Dermis blood vessel endothelial cell (primary cell): ENCODE results near the gene SELENOW. TPM values are rescaled to one million over a fixed set of nuclear protein-coding genes. Genes with fewer than 3 reads are reported as not detected.
"Not testable (repeated sequence)": the region's sequence is repeated elsewhere in the genome, so short reads cannot be mapped to it uniquely, and the experiment has no call there.

Source experiments
- DNase-seq: peaks from one replicate; pipeline ENCODE4 v3.0.0; 2010
- total RNA-seq: library from RNA; depleted of rRNA; stranded (reverse); fragments of >200 nt; gene quantifications from 2 replicates; pipeline ENCODE4 v1.2.3, GENCODE V29; 2014

The SELENOW gene
- total RNA-seq, 1 donor from 2014 or later: 226 TPM

DNA sequence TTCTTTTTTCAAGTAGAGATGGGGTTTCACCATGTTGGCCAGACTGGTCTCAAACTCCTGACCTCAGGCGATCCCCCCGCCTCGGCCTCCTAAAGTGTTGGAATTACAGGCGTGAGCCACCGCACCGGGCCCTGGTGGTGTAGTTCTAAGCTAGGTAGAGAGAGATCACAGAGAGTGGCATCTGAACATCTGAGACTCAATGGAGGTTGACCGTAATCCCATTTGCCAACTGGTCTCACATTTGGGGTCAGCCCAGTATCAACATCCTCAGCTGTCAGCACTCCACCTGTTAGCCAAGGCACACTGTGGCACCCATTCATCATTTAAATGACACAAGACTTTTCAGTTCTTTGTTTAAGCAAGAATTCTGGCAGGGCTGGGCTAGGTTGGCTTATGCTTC is 8.1 kb downstream of the SELENOW start:
- DNase-seq: no peak

DNA sequence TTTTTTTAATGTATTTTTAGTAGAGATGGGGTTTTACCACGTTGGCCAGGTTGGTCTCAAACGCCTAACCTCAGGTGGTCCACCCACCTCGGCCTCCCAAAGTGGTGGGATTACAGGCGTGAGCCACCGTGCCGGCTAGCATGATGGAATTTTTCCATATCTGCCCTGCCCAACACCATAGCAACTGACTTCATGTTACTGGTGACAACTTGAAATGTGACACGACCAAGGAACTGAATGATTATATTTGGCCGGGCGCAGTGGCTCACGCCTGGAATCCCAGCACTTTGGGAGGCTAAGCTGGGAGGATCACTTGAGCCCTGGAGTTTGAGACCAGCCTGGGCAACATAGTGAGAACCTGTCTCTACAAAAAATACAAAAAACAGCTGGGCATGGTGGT is 8.8 kb downstream of the SELENOW start:
- DNase-seq: not testable (repeated sequence)

DNA sequence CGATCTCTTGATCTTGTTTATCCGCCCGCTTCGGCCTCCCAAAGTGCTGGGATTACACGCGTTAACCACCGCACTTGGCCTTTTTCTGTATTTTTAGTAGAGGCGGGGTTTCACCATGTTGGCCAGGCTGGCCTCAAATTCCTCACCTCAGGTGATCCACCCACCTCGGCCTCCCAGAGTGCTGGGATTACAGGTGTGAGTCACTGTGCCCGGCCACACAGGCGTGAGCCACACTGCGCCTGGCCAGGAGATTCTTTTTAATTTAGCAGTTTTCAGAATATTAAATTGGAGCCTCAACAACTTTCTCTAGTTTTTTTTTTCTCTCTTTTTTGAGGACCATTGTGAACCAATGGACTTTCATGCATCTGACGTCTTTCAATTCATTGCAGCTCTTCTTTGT is 11.3 kb downstream of the SELENOW start:
- not testable (repeated sequence) for DNase-seq

DNA sequence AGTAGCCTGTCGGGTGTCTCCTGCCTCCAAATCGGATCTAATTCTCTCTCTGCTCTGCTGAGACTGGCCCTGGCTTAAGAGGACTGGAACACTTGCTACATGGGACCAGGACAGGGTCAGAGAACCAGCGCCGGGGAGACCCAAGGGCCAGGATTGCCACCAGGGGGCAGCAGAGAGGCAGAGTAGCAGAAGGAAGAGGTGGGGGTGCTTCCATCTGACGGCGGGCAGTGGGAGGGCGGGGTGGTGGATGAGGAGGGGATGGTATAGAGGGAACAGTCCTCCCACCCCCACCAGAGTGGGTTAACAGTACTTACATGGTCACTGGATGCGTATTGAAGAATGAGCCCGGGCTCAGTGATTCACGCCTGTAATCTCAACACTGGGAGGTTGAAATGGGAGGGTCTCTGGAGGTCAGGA is 11.9 kb downstream of the SELENOW start:
- peak; percentile 86 for DNase-seq

DNA sequence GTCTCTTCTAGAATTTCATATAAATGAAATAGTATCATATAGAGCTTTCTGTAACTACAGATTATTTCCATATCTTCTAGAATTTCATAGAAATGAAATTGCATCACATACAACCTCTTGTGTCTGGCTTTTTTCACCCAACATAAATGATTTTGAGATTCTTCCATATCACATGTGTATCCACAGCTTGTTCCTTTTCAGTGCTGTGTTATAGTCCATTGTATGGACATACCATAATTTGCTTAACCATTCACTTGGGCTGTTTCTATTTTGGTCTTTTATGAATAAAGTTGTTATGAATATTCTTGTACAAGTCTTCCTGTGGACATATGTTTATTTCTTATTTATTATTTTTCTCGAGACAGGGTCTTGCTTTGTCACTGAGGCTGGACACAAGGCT is 14.1 kb downstream of the SELENOW start:
- DNase-seq: no peak

DNA sequence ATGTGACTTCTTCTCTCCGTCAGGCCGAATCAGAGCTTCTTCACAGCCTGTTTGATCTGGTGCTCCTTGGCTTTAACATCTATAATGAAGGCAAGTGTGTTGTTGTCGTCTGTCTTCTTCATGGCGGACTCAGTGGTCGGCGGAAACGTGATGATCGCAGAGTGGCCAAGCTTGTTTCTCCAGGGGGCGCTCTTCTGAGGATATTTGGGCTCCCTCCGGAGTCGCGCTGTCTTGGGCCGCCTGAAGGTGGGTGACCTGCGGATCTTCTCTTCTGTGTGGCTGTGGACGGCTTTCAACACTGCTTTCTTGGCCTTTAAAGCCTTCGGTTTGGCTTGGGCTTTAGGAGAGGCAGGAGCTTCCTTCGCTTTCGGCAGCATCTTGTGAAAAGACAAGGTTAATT is 16.0 kb downstream of the SELENOW start:
- no peak for DNase-seq

DNA sequence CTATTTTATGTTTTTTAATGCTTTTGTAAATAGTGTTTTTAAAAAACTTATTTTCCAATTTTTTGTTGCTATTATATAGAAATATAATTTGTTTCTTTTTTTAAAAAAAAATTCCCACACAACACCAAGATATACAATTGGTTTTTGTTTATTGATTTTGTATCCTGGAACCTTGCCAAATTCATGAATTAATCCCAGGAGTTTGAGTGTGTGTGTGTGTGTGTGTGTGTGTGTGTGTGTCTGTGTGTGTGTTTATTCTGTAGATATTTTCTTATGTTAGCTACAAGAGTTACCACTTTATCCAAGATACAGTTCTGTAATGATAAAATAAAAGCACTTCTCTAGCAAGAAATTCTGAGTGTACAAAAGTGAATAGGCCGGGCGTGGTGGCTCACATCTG is 18.3 kb downstream of the SELENOW start:
- DNase-seq: no peak

DNA sequence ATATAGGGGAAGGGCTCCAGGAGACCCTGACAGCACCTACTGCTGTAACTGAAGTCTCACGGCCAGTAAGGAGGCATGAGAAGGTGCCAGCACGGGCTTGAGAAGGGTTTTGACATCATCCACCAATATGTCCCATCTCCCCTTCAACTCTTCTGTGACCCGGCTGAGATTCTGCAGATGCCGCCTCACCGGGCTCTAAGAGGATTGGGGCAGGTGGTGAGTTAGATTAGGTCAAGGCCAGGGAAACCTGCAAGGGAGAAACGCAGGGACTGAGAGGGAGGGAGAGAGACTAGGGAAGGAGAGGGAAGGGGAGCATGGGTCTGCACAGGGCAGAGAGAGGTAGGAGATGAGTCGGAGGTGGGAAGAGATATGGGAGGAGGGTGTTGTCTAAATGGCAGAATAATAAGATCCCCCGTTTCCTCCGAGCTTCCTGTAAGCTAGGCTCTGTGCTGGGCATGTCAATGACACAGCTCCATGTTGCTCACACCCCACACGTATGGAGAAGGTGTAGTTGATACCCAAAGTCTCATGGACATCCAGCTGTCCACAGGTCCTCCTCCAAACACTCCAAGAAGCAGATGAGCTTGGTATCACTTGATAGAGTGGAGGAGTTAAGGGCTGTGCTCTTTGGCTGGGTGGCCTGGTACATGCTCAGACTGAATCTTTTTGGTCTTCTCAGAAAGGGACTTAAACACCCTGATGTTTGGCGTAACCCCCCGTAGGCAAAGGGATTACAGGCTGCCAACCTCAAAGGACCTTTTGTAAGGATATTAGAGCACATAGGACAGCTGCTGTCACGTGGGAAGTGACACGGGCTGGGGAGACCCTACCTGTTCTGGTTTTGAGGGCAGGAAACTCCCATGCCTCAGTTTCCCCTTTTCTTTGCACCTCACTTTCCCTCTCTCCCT is 19.7 kb downstream of the SELENOW start:
- no peak for DNase-seq

DNA sequence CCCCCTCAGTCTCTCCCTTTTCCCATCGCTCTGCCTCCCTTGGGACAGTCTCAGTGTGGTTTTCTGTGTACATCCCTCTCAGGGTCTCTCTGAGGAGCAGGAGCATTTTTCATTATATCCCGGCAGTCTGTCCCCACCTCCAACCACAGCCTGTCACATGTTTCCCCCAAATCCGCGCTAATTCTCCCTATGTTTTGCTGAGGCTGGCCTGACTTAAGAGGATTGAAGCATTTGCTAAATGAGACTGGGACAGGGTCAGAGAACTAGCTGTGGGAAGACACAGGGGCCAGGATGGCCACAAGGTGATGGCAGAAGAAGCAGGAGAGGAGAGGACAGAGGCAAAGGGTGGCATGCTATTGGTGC is 20.4 kb downstream of the SELENOW start:
- no peak for DNase-seq

DNA sequence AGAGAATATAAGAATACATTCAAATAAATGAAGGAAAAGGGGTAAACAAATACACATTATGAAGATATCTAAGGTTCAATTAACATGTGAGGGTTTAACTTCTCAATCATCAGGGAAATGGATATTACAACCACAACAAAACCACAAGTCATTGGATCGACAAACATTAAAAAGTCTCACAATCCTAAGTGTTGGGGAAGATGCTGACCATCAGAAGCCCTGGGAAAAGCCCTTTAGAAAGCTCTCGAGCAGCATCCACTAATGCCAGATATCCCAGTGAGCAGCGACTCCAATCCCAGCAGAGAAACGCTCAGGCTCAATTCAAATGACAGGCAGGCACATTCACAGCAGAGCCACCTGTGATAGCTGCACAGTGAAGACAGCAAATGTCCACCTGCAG is 22.8 kb downstream of the SELENOW start:
- no peak for DNase-seq

DNA sequence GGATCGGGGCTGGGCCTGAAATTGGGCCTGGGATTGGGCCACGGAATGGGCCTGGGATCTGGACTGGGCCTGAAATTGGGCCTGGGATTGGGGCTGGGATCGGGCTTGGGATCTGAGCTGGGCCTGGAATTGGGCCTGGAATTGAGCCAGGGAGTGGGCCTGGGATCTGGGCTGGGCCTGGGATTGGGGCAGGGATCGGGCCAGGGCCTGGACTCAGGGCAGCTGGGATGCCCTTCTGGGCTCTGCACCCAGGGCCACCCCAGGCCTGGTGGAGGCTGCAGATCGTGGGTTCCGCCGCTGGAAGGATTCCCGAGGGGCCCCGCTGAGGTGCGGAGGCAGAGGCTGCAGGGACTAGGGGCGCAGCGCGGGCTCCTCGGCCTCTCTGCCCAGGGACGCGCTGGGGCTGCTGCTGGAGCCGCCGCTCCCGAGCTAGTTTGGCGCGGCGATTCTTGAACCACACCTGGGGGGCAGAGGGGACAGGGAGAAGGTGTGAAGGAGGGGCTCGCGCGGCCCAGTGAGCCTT is 24.1 kb downstream of the SELENOW start:
- no peak for DNase-seq

DNA sequence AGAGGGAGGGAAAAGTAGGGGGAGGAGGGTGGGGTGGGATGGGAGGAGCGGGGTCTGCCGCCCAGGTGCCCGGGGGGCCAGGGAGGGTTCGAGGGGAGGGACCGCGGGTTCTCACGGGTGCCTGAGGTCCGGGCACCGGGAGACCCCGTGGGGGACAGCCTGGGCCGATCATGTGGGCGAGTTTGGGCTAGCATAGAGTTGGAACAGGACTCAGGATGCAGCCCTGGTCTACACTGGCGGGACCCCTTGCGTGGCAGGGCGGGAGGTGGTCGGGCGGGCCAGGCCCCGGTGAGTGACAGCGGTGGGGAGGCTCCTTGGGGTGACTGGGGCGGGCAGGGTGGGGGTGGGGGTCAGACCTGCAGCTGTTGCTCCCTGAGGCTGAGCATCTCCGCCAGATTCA is 24.6 kb downstream of the SELENOW start:
- DNase-seq: not testable (repeated sequence)

DNA sequence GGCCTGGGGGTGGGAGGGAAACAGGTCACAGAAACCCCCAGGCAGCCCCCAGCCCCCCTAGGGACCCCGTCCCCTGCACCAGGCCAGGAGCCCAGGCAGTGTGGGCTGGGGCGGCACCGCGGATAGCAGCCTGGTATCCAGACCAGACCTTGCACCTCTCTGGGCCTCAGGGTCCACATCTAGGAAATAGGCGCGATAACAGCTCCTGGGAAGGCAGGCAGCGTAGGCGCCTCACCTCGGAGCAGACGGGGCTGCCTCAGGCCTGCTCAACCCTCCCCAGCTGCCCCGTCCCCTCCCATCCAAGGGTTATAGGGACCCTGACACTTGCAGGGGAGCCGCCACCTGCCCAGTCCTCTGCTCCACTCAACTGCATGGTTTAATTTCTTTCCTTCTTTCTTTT is 25.2 kb downstream of the SELENOW start:
- DNase-seq: not testable (repeated sequence)

DNA sequence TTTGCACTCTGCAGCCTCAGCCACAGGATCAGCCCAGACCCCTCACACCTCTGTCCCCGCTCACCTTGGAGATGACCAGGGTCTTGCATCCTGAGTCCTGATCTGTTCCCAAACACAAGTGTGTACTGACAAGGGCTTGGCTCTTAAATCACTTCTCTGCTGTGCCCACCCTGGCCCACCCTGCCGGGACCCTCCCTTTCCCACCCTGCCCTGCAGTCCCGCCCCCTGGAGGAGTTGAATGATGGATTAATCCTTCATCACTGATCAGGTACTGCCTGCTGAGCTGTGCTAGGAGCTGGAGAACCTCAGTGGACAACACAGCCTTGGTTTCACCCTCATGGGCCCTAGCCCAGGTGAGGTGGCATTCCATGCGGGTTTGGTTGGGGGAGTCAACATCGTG is 25.9 kb downstream of the SELENOW start, which contains the start of gene TPRX1:
Gene TPRX1 (minus strand): TSS at position 101 of the 400 bp plus-strand sequence. CDS start 12 bp downstream, at position 89.
- DNase-seq: not testable (repeated sequence)

DNA sequence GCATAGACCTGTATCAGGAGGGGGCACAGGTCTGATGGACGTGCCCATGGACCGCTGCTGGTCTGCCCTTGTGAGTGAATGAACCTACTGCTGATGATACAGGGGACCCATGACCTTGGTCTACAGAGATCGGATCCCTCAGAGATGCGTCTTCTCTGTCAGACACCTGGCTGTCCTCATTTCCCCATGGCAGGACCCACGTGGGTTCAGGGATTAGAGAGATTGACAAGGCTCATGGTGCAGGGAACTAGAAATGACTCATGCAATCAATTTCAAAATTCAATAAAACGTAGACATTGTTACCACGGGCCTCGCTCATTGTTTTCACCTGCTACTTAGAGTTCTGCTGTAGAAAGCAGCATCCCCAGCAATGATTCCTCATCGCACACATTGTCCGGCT is 26.8 kb downstream of the SELENOW start:
- DNase-seq: no peak

DNA sequence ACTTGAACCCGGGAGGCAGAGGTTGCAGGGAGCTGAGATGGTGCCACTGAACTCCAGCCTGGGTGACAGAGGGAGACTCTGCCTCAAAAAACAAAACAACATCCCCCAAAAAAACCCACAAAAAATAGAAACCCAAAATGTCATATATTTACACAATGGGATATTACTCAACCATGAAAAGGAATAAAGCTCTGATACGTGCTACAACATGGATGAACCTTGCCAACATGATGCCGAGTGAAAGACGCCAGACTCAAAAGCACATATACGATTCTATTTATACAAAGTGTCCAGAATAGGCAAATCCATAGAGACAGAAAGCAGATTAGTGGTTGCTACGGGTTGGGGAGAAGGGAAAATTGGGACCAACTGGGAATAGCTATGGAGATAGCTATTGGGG is 27.9 kb downstream of the SELENOW start:
- no peak for DNase-seq

DNA sequence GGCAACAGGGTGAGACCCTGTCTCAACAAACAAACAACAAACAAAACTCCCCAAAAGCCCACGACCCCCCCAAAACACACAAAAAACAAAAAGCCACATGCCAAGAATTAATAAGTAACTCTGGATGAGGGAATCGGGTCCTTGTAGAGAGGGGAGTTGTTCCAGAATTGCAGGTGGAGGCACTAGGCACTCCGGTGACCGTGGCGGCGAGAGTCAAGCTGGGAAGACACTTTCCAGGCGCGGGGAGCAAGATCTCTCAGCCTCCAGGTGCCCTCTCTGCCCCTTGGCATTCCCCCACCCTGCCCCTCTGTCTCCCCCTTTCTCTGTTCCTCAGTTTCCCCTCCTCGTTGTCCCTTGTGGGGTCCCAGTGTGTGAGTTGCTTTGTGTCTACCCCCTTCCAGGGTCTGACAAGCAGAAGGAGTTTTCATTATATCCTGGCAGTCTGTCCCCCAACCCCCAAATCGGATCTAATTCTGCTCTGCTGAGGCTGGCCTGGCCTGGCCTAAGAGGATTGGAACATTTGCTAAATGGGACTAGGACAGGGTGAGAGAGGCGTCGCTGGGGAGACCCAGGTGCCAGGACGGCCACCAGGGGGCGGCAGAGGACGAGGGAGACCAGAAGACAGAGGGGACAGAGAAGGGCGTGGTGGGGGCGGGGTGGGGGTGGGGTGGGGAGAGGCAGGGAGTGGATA is 34.9 kb downstream of the SELENOW start:
- peak; percentile 69 for DNase-seq

DNA sequence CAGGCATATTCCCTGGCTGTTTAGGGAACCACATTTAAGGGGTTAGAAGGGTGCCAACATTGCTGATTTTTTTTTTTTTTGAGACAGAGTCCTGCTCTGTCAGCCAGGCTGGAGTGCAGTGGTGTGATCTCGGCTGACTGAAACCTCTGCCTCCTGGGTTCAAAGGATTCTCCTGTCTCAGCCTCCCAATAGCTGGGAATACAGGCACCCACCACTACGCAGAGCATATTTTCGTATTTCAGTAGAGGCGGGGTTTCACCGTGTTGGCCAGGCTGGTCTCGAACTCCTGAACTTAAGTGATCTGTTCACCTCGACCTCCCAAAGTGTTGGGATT is 35.5 kb downstream of the SELENOW start:
- no peak for DNase-seq

DNA sequence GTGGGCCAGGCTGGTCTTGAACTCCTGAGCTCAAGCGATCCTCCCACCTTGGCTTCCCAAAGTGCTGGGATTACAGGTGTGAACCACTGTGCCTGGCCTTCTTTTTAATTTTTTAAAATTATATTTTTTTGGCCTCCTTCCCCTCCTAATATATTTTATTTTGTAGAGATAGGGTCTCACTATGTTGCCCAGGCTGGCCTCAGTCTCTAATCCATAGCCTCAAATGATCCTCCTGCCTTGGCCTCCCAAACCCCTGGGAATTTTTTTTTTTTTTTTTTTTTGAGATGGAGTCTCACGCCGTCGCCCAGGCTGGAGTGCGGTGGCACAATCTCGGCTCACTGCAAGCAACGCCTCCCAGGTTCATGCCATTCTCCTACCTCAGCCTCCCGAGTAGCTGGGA is 37.8 kb downstream of the SELENOW start:
- DNase-seq: not testable (repeated sequence)

DNA sequence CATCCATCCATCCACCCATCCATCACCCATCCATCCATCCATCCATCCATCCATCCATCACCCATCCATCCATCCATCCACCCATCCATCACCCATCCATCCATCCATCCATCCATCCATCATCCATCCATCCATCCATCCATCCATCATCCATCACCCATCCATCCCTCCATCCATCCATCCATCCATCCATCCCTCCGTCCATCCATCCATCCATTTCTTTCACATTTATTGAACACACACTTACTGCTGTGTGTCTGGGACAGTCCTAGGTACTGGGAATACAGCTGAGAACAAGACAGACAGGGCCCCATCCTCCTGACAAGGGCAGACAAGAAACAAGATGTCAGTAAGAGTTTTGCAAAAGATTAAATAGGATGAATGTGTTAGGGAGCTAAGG is 39.7 kb downstream of the SELENOW start:
- DNase-seq: not testable (repeated sequence)

DNA sequence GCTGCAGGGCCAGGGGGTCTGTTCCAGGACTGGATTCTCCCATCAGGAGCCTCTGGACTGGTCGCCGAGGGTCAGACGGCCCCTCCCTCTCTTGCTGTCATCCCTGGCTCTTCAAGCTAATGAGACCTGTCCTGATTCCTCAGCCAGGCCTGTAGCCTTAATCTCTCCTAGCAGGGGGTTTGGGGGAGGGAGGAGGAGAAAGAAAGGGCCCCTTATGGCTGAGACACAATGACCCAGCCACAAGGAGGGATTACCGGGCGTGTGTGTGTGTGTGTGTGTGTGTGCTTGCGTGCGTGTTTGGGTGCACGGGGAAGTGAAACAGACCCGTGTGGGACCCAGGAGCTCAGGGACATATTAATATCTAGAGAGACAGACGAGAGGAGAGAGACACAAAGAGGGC is 41.4 kb downstream of the SELENOW start:
- DNase-seq: no peak

DNA sequence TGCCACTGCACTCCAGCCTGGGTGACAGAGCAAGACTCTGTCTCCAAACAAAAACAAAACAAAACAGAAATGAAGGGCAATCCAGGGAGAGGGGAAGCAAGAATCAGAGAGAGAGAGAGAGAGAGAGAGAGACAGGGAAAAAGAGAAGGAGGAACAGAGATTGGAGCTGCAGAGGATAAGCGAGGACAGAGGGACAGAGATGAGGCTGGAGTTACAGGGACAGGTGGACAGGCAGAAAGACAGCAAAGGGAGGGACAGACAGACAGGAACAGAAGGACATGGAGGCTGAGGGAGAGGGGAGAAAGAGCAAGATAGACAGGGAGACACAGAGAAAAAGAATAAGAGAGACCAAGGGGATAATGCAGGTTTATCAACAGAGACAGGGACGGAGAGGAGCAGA is 41.9 kb downstream of the SELENOW start:
- DNase-seq: no peak

DNA sequence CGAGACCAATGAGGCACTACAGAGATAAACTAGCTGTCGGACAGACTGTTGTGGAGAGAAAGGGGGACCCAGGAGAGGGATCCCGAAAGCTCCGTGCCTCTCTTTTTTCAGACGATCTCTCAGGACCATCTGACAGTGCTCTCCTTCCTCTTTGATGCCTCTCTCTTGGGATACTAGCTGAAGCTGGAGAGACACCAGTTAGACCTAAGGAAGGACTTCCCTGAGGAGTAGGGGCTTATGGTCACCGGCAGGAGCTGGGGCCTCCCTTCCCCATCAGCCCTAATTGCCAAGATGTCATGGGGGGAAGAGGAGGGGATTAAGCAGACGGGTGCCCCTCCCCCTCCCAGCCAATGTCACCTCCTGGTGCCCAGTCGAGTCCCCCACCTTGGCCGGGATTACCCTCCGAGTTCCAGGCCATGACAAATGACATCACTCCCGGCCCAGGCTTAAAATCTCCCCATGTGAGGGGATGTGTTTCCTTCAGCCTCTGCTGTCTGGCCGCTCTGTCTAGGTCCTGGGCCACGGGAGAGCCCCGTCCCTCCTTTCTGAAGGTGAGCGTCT is 43.0 kb downstream of the SELENOW start, which contains the start of gene CRX:
Gene CRX (plus strand): TSS at position 478 of the 561 bp plus-strand sequence. CDS start 12,507 bp downstream, outside the sequence.
- no peak for DNase-seq
